Measurements from ENCODE around the gene TSN. TPM values are rescaled to one million over a fixed set of nuclear protein-coding genes. Genes with fewer than 3 reads are reported as not detected.
A peak's percentile ranks its signal among the peaks of the same experiment; 100 is the strongest.

TSN gene
- total and polyA plus RNA-seq, 2 donors (not counting 1 experiment from before 2014, with no cell fraction given): 40.0 to 50.4 TPM

GRCh38 chr2:121716126-121716525 is 39.3 kb upstream of the TSN start:
- Histone ChIP-seq H4K20me1 (ENCODE audit: control insufficient read depth, extremely low read depth, insufficient read depth, low read length) (no peaks in the 10 kb centered on the region), H3K27me3 (ENCODE audit: control insufficient read depth, insufficient read depth, low read length) (no peaks in the 10 kb centered on the region), H3K4me3 (replicated peaks in 1 of 4; ENCODE audit: control extremely low read depth in 1 of 4, insufficient read depth in 1 of 4, low read depth in 3 of 4, low read length in 4 of 4) (no peak overlapping the region), H3K4me2 (ENCODE audit: extremely low read depth, insufficient read depth, low read length) (no peak overlapping the region), H3K9me3 (ENCODE audit: control insufficient read depth, insufficient read depth, low read depth, low read length) (no peaks in the 10 kb centered on the region), H3K9ac (ENCODE audit: insufficient read depth, low read length) (no peak overlapping the region), H3K79me2 (ENCODE audit: control insufficient read depth, insufficient read depth, low read length) (no peaks in the 10 kb centered on the region), H3K36me3 (ENCODE audit: control insufficient read depth, insufficient read depth, low read length) (no peaks in the 10 kb centered on the region), H3K4me1 (ENCODE audit: control insufficient read depth, extremely low read depth, insufficient read depth, low read length) (no peaks in the 10 kb centered on the region), H3K27ac (ENCODE audit: insufficient read depth, low read length) (no peak overlapping the region), H2AFZ (ENCODE audit: low read length) (no peak overlapping the region)
- TF ChIP-seq EZH2 (IDR thresholded peaks at IDR 0.05; ENCODE audit: low read length, missing control alignments): no peak
- TF ChIP-seq, protein P1, sequence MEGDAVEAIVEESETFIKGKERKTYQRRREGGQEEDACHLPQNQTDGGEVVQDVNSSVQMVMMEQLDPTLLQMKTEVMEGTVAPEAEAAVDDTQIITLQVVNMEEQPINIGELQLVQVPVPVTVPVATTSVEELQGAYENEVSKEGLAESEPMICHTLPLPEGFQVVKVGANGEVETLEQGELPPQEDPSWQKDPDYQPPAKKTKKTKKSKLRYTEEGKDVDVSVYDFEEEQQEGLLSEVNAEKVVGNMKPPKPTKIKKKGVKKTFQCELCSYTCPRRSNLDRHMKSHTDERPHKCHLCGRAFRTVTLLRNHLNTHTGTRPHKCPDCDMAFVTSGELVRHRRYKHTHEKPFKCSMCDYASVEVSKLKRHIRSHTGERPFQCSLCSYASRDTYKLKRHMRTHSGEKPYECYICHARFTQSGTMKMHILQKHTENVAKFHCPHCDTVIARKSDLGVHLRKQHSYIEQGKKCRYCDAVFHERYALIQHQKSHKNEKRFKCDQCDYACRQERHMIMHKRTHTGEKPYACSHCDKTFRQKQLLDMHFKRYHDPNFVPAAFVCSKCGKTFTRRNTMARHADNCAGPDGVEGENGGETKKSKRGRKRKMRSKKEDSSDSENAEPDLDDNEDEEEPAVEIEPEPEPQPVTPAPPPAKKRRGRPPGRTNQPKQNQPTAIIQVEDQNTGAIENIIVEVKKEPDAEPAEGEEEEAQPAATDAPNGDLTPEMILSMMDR (conservative IDR thresholded peaks at IDR 0.05 in 1 of 2, IDR thresholded peaks at IDR 0.05 in 1 of 2; ENCODE audit: low read depth in 1 of 2, low read length in 2 of 2): no peak
- no peak for DNase-seq (ENCODE audit: low read depth in 2 of 2)

- TF ChIP-seq EZH2 (IDR thresholded peaks at IDR 0.05; ENCODE audit: low read length, missing control alignments): no peak
- TF ChIP-seq, protein P1 (conservative IDR thresholded peaks at IDR 0.05 in 1 of 2, IDR thresholded peaks at IDR 0.05 in 1 of 2; ENCODE audit: low read depth in 1 of 2, low read length in 2 of 2): no peak
- Histone ChIP-seq H3K9ac (ENCODE audit: insufficient read depth, low read length) (no peak overlapping the region), H4K20me1 (ENCODE audit: control insufficient read depth, extremely low read depth, insufficient read depth, low read length) (no peaks in the 10 kb centered on the region), H3K79me2 (ENCODE audit: control insufficient read depth, insufficient read depth, low read length) (no peaks in the 10 kb centered on the region), H3K27me3 (ENCODE audit: control insufficient read depth, insufficient read depth, low read length) (no peaks in the 10 kb centered on the region), H3K4me3 (replicated peaks in 1 of 4; ENCODE audit: control extremely low read depth in 1 of 4, insufficient read depth in 1 of 4, low read depth in 3 of 4, low read length in 4 of 4) (no peak overlapping the region), H3K4me1 (ENCODE audit: control insufficient read depth, extremely low read depth, insufficient read depth, low read length) (peaks cover 2% of the 10 kb centered on the region), H2AFZ (ENCODE audit: low read length) (no peak overlapping the region), H3K4me2 (ENCODE audit: extremely low read depth, insufficient read depth, low read length) (no peak overlapping the region), H3K36me3 (ENCODE audit: control insufficient read depth, insufficient read depth, low read length) (no peaks in the 10 kb centered on the region), H3K27ac (ENCODE audit: insufficient read depth, low read length) (no peak overlapping the region), H3K9me3 (ENCODE audit: control insufficient read depth, insufficient read depth, low read depth, low read length) (no peaks in the 10 kb centered on the region)
- no peak for DNase-seq (ENCODE audit: low read depth in 2 of 2)
Observed at GRCh38 chr2:121717529-121717928, 37.9 kb upstream of the TSN start.

- H3K9me3 ChIP-seq (ENCODE audit: control insufficient read depth, insufficient read depth, low read depth, low read length): no peaks in the 10 kb centered on the region
- H3K9ac ChIP-seq (ENCODE audit: insufficient read depth, low read length): no peak overlapping the region
- no peak overlapping the region for H2AFZ ChIP-seq (ENCODE audit: low read length)
- no peaks in the 10 kb centered on the region for H4K20me1 ChIP-seq (ENCODE audit: control insufficient read depth, extremely low read depth, insufficient read depth, low read length)
- peak overlapping the region; percentile 70 for H3K27ac ChIP-seq (ENCODE audit: insufficient read depth, low read length)
- no peaks in the 10 kb centered on the region for H3K36me3 ChIP-seq (ENCODE audit: control insufficient read depth, insufficient read depth, low read length)
- peak overlapping the region; percentile 83 for H3K4me2 ChIP-seq (ENCODE audit: extremely low read depth, insufficient read depth, low read length)
- peaks cover 8% of the 10 kb centered on the region for H3K4me1 ChIP-seq (ENCODE audit: control insufficient read depth, extremely low read depth, insufficient read depth, low read length)
- TF ChIP-seq, protein P1 (conservative IDR thresholded peaks at IDR 0.05 in 1 of 2, IDR thresholded peaks at IDR 0.05 in 1 of 2; ENCODE audit: low read depth in 1 of 2, low read length in 2 of 2): no peak
- no peak for TF ChIP-seq EZH2 (IDR thresholded peaks at IDR 0.05; ENCODE audit: low read length, missing control alignments)
- DNase-seq (ENCODE audit: low read depth in 2 of 2): peak; percentile 78 to 83
- H3K4me3 ChIP-seq (replicated peaks in 1 of 4; ENCODE audit: control extremely low read depth in 1 of 4, insufficient read depth in 1 of 4, low read depth in 3 of 4, low read length in 4 of 4): no peak overlapping the region
- H3K27me3 ChIP-seq (ENCODE audit: control insufficient read depth, insufficient read depth, low read length): no peaks in the 10 kb centered on the region
- H3K79me2 ChIP-seq (ENCODE audit: control insufficient read depth, insufficient read depth, low read length): no peaks in the 10 kb centered on the region
Observed at GRCh38 chr2:121721926-121722325, 33.5 kb upstream of the TSN start.
